ENCODE data around the gene NUP58.
"Not testable (repeated sequence)": the region's sequence is repeated elsewhere in the genome, so short reads cannot be mapped to it uniquely, and the experiment has no call there.

NUP58 gene

GRCh38 chr13:25352806-25353205 lies 51.4 kb downstream of the NUP58 start:
- TF ChIP-seq, protein P1, sequence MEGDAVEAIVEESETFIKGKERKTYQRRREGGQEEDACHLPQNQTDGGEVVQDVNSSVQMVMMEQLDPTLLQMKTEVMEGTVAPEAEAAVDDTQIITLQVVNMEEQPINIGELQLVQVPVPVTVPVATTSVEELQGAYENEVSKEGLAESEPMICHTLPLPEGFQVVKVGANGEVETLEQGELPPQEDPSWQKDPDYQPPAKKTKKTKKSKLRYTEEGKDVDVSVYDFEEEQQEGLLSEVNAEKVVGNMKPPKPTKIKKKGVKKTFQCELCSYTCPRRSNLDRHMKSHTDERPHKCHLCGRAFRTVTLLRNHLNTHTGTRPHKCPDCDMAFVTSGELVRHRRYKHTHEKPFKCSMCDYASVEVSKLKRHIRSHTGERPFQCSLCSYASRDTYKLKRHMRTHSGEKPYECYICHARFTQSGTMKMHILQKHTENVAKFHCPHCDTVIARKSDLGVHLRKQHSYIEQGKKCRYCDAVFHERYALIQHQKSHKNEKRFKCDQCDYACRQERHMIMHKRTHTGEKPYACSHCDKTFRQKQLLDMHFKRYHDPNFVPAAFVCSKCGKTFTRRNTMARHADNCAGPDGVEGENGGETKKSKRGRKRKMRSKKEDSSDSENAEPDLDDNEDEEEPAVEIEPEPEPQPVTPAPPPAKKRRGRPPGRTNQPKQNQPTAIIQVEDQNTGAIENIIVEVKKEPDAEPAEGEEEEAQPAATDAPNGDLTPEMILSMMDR (IDR thresholded peaks at IDR 0.05; ENCODE audit: borderline replicate concordance, insufficient read depth, low read depth, low read length), result no peak
- H3K4me3 ChIP-seq (ENCODE audit: low read depth, low read length), result no peak overlapping the region

GRCh38 chr13:25353344-25353743 lies 51.9 kb downstream of the NUP58 start:
- TF ChIP-seq, protein P1 (IDR thresholded peaks at IDR 0.05; ENCODE audit: borderline replicate concordance, insufficient read depth, low read depth, low read length), result no peak
- H3K4me3 ChIP-seq (ENCODE audit: low read depth, low read length), result no peak overlapping the region

- TF ChIP-seq, protein P1 (IDR thresholded peaks at IDR 0.05; ENCODE audit: borderline replicate concordance, insufficient read depth, low read depth, low read length), result no peak
- no peak overlapping the region for H3K4me3 ChIP-seq (ENCODE audit: low read depth, low read length)
Measured at GRCh38 chr13:25354377-25354776, 53.0 kb downstream of the NUP58 start.

- H3K4me3 ChIP-seq (ENCODE audit: low read depth, low read length), result not testable (repeated sequence)
Measured at GRCh38 chr13:25360443-25360842, 59.0 kb downstream of the NUP58 start.

- H3K4me3 ChIP-seq (ENCODE audit: low read depth, low read length), result no peak overlapping the region
- TF ChIP-seq, protein P1 (IDR thresholded peaks at IDR 0.05; ENCODE audit: borderline replicate concordance, insufficient read depth, low read depth, low read length), result no peak
Measured at GRCh38 chr13:25365720-25366235, 64.4 kb downstream of the NUP58 start.

- TF ChIP-seq, protein P1 (IDR thresholded peaks at IDR 0.05; ENCODE audit: borderline replicate concordance, insufficient read depth, low read depth, low read length), result no peak
- H3K4me3 ChIP-seq (ENCODE audit: low read depth, low read length), result no peak overlapping the region
Measured at GRCh38 chr13:25371158-25371874, 69.9 kb downstream of the NUP58 start.

GRCh38 chr13:25371875-25372283 lies 70.5 kb downstream of the NUP58 start, which contains the start of gene ATP8A2:
TSS of gene ATP8A2 (plus strand) at chr13:25371974. CDS start at chr13:25372213, 239 bp downstream.
- TF ChIP-seq, protein P1 (IDR thresholded peaks at IDR 0.05; ENCODE audit: borderline replicate concordance, insufficient read depth, low read depth, low read length), result no peak
- no peak within 1 kb of the TSS for H3K4me3 ChIP-seq (ENCODE audit: low read depth, low read length)

Data from GM12875 (cell line).